T-helper 2 cell (primary cell): ENCODE measurements around the gene CNKSR2.

Source experiments
- DNase-seq, 5 experiments: peaks; one replicate each; pipeline versions ENCODE4 v3.0.0 to v3.0.0-alpha.2; 2012 to 2022
- total RNA-seq, 2 donors: gene quantifications; one replicate each; lab custom pipeline; 2026; lab: John Stamatoyannopoulos, UW

The CNKSR2 gene
- total RNA-seq = 10.6 to 21.5 reads per million in 2 donors

DNA sequence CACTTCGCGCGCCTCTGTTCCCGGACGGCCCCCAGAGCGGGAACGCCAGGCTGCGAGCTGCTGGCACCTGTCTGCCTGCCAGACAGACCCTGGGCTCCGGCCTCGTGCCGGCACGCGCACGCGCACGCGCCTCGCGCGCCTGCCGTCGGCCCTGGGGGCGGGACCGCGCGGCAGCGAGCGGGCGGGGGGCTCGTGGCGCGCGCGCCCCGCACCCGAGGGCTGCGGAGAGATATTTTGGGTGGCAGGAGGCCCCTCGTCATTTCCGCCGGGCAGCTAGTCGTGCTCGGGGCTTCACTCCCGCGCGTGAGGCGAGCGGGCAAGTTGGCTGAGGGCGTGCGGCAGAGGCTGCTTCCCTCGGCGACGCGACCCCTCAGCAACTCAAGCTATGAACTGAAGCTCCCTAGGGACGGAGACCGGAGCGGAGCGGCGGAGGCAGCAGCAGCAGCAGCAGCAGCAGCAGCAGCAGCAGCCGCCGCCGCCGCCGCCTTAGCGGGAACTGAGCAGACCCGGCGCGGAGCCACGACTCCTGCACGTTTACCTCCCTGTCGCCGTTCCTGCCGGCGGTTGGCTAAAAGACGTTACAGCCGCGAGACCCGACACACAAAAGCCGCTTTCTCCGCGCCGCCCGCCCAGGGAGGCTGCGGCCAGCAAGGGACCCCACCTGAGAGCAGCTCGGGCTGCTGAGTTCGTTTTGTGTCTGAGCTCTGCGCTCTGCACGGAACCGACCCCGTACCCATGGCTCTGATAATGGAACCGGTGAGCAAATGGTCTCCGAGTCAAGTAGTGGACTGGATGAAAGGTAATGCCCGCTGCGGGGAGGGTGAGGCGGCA lies at the start of gene CNKSR2:
CNKSR2 (plus strand) TSS at position 256 of the 831 bp plus-strand sequence; CDS start at position 736, 480 bp downstream.
- DNase-seq = peak; percentile 39 to 86 (median 51)

DNA sequence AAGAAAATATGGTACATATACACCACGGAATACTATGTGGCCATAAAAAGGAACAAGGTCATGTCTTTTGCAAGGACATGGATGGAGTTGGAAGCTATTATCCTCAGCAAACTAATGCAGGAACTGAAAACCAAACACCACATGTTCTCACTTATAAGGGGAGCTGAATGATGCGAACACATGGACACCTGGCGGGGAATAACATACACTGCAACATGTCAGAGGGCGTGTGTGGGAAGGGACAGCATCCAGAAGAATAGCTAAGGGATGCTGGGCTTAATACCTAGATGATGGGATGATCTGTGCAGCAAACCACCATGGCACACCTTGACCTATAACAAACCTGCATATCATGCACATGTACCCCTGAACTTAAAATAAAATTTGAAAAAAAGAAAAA lies 19.5 kb upstream of the CNKSR2 start:
- no peak for DNase-seq

DNA sequence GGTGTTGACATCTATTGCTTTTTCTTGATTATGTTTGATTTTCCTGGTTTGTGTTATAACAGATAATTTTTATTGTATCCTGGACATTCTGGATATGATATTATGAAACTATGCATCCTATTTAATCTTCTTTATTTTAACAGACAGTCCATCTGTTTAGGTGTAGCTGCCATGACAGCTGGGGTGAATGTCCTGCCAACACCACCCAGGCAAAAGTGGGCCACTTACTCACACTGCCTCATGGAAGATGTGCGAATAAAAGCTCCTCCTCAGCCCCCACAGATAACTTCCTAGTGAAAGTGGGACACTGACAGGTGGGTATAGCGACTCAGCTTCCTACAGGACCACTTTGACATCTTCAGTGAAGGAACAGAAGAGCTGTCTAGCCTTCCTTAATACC lies 18.4 kb upstream of the CNKSR2 start:
- no peak for DNase-seq

DNA sequence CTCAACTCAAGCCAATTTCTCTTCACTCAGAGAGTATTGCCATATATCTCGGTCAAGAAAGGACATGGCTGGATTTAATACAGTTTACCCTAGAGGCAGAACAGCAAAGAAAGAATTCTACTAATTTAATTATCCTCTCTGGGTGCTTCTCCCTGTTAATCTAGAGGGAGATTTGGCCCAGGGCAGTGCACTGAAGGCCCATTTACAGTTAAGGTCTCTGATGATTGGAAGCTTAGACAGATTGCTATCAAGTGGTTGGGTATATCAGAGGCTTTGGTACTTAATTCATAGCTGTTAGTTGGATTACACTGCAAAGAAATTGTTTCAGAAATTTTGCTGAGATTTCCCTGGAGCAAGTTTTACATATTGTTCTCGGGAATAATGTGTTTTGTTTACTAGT lies 4.6 kb upstream of the CNKSR2 start:
- DNase-seq = no peak

DNA sequence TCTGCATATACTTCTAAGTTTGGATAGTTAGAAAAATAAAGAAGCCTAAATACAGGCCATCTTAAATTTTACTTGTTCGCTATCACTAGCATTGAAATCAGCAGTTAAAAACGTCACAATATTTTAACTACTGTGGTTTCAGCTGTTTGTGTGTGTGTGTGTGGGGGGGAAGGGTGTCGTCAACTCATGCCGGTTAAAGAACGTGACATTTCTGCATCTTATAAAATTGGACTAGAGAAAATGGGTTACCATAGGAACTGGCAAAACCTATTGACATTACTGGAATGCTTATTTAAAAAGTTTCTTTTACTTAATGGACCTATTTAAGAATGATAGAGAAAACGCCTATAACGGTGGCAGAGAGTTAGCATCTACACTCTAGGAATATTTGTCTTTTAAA lies 1.2 kb upstream of the CNKSR2 start:
- peak in 1 of 5 experiments; percentile 51 for DNase-seq

DNA sequence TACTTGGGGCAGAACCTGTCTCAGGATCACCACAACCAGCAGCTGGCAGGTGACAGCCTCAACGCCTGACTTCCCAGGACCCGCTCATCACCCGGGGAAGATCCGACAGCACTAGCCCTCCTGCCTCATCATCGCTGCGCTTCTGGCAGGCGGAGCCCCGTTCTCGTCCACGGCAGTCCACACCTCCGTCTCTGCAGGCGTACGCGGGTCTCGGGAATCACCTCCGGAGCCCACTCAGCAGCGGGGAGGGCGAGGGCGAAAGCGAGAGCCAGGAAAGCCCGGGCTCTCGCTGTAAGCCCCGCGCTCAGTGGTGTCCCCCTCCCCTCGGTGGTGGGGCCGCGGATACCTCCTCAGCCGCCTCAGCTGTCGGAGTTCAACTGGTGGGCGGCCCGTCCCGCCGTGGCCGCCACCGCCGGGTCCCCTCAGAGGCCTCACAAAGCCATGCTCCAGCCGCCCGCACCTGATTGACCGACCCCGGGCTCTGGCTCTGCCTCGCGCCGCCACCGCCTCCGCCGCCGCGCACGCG lies 518 bp upstream of the CNKSR2 start:
- DNase-seq = peak in 3 of 5 experiments; percentile 0 to 45 (median 11)

DNA sequence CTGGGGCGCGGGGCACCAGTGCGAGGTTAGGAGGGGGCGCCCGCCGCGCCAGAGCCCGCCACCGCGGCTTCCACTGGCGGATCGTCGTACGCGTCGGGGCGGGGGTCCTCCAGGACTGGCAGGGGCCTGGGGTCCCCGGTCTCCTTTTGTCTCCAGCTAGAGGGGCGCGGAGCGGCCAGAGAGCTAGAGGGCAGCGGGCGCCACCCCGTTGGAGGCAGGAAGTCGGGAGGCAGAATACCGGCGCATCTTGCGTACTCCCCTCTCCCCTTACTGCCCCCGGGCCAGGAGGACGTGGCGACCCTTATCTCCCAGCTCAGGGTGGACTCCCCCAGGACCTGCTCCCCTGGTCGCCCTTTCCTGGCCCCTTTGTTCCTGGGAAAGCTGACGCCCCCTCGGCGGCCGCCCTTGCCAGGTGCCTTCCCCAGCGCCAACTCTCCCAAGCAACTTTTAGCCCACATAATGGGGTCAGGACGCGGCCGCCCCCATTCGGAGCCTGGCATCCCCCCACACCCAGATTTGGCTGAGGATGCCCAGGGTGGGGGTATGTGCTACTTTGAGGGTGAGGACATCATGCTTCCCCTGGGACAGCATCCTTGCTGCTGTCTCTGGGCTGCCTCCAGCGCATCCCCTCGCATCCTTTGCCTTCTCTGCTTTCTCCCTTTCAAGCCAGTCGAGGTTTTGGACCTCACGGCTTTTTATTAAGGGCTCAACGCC lies 933 bp downstream of the CNKSR2 start:
- peak in 2 of 5 experiments; percentile 3 to 21 for DNase-seq

DNA sequence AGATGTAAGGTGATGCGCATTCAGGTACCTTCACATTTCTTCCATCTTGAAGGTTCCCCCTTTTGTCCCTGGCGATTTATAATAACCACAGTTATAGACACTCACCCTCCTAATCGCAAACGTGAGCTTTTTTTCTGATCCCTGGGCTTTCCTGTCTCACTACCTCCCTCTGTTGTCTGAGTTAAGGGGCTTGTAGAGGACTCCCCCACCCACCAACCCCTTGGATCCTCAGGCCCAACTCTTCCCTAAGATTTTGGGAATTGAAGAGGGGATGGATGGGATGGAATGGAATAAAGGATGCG lies 1.4 kb downstream of the CNKSR2 start:
- peak in 1 of 5 experiments; percentile 15 for DNase-seq

DNA sequence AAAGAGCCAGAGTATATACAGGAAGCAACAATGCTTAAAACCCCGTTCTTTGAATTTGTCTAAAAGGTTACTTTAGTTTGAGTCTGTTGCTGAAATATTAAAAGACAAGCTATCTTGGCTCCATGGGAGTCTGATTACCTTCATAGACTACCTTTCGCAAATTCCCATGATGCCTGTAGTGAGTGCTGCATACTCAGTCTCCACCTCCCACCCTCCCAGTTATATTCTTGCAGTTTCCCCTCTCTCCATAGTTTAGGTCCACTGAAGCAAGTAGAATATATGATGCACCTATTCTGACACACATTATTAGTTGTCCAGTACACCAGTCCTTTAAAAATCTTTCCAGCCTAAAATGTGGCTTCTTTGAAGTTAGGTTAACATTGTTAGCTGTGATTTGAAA lies 2.4 kb downstream of the CNKSR2 start:
- DNase-seq = no peak

DNA sequence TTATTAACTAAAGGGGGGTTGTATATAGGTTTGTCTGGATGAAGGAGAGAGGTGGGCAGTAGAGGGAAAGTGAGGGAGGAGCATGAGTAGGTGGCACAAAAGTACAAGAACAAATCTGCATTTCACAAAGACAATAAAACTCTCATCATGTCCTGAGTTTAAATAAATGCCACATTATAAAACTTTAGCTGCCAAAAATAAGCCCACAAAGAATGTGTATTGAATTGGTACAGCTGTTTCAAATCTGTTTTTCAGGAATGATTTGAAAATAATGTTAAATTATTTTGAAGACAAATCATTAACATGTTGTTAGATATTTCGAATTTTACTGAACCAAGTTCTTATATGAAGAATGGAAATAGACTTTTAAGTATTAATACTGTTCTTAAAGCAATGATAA lies 5.8 kb downstream of the CNKSR2 start:
- DNase-seq = no peak

DNA sequence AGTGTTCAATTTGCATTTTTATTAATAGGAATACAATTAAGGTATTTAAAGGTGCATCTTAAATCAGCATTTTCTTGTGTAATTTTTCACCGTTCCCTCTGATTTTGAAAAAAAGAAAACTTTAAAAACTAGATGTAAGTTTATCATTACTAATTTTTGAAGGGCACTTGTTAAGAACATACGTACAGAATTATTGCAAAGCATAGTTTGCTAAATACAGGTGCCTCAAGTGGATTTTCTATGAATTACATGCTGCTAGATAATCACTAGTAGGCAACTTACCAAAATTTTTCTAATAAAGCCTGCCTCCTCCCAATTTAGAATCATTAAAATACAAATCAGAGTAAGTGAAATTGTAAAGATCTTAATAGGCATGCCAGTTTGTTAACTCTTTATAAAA lies 8.5 kb downstream of the CNKSR2 start:
- DNase-seq = peak in 1 of 5 experiments; percentile 21

DNA sequence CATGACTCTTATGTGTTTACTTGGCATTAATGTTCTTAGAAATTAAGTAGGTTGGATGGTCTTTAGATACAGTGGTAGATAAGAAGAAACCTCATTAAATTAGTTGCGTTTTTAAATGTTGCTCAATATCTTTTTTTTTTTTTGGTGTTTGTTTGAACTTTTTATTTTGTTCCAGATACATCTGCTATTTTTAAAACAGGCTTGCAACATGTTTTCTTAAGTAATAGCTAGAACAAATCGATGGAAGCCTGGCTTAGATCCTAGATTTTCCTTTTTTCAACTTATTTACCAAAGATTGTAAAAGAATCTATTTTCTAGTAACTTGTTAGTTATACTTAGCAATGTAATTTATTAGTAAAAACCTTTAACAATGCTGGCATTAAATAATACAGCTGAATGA lies 9.3 kb downstream of the CNKSR2 start:
- DNase-seq = no peak

DNA sequence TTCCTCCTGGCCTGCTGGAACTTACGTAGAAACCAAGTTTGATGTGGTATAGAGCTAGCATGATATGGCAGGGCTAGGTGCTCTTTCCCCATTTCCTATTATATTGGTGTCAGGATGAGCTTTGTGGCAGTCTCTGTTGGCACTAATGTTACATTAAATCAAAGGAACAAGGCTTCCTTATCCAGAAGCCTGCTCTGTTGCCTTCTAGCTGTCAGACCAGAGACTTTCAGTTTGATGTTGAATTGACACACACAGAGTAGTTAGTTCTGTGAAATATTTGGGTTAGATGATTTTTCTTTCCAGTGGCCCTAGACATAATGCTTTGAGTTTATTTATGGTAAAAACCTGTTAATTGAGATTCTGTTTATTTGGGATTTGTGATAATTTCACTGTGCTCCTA lies 10.0 kb downstream of the CNKSR2 start:
- peak in 1 of 5 experiments; percentile 2 for DNase-seq

DNA sequence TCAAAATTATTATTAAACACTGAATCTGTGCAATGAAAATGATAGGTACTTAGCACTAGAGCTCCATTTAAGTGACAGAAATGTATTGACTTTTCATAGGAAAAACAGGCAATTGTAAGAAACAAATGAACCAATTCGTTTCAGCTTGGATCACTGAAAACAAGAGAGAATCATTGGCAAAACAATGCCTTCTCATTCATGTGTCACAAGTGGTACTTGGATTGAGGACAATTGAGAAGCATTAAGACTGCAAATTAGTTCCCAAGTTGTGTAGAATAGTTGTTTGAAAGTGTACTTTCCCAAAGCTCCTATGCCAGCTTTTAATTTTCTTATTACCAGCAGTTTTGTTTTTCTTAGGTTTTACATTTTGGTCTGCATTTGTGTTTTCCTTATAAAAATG lies 20.6 kb downstream of the CNKSR2 start:
- DNase-seq = no peak

DNA sequence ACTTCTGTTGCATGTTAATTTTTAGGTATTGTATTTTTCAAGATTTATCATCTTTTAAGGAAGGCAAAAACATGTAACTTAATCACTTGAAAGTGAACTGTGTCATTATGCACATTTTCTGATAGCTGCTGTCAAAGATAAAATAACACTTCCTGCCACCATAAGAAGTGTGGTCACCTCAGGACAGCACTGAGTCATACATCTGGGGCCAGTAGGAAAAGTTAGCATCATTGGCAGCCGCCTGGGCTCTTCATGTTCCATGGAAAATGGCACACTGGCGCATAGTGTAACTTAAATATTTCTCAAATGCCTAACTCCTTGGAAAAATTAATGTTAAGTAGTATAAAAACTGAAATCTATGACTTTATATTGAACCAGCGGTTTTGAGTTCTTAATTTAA lies 24.2 kb downstream of the CNKSR2 start:
- DNase-seq = peak in 1 of 5 experiments; percentile 46

DNA sequence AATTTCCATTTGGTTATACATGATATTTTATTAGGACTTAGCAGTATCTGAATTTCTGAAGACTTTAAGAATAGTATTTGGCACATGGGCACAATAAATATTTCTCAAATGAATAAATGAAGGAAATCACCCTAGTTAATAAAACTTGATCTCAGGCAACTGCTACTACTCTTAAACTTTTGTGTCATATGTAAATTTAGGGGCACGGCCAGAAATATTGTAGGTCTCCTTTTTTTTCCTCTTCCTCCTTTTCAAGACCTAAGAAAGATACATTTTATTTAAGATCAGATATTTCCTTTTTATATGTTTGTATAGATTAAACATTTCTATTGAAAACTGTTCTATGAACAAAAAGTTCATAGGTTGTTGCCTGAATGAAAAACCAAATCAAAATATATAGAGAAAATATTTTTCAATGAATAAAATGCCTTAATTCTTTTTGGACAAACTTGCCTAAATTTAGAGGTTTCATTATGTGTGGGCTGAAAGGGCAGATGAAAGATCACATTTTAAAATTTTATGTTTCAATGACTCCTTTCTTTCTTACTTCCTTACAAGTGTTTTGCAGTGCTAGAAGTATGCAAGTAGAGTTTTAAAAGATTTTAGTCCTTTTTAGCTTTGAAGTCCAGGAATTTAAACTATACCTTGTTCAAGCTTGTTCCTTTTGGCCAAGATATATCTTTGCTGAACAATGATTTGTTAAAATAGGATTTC lies 26.3 kb downstream of the CNKSR2 start:
- DNase-seq = no peak

DNA sequence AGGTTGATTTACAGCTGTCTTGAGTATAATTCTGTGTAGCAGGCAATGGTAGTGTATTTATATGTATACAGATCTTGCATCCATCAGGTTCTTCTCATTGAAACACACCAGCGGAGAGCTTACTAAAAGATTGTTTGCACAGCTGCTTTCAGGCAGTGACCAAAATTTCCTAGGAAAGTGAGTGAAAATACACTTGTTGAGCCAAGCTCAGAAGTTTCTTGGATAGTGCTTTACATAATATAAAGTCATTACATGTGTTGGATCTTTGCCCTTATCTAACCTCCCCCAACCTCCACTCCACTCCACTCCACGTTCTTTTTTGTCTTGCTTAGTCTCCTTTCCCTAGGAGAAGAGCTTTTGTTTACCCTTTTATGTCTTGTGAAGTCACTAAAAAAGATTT lies 34.1 kb downstream of the CNKSR2 start:
- DNase-seq = no peak

DNA sequence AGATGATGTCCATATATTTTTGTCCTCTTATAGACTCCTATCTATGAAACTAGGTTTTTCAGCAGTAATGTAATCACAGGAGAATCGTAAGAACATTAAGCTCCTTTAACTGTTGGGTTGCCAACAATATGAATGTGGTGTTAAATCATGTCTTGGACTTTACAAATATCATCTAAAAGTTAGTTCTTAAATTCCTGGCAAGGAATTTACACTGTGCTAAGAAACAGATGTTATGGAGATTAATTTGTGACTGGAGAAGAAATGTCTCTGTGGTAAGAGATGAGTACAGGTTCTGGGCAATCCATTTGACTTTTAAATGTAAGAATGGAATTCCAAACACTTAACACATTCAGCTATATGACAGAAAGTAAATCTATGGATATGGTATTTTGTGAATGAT lies 34.6 kb downstream of the CNKSR2 start:
- no peak for DNase-seq

DNA sequence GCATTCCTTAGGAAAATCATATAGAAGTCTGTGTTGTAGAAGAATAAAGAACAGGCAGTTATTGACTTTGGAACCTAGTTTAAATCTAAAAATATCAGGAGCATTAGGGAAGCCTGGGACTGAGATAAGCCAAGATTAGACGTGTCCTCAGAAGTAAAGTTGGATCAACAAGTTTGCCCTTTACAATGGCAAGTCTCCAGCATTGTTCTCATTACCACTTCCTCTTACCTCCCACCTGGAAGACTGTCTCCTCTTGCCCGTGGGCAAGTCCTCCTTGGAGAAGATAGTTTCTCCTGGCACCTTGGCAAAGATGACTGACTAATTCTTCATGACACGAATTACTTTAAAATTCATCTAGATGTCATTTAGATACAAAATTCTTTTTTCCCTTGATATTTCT lies 37.8 kb downstream of the CNKSR2 start:
- DNase-seq = no peak

DNA sequence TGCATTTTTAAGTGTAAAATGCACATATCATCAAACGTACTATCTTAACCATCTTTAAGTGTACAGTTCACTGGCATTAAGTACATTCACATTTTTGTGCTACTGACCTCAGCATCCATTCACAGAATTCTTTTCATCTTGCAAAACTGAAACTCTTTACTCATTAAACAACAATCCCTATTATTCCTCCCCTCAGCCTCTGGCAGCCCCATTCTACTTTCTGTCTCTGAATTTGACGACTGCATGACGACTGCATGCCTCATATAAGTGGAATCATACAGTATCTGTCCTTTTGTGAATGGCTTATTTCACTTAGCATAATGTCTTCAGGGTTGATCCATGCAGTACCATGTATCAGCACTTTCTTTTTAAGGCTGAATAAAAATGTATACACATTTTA lies 38.7 kb downstream of the CNKSR2 start:
- no peak for DNase-seq

DNA sequence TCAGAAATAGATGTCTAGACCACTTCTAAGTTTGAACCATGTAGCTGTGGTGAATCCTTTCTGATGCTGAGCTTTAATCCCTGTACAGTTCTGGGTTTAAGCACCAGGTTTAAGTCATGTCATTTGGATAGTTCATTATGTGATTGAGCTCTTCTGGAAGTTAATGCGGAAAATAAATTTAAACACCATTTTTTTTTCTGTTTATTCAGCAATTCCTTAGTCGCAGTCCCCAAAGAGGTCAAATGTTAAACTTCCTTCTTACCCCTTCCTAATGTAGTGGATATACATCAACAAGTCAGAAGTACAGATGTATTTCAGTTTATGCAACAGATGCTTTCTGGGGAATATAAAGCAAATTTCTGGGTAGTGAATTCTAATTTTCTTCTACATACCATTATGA lies 52.9 kb downstream of the CNKSR2 start:
- DNase-seq = no peak

DNA sequence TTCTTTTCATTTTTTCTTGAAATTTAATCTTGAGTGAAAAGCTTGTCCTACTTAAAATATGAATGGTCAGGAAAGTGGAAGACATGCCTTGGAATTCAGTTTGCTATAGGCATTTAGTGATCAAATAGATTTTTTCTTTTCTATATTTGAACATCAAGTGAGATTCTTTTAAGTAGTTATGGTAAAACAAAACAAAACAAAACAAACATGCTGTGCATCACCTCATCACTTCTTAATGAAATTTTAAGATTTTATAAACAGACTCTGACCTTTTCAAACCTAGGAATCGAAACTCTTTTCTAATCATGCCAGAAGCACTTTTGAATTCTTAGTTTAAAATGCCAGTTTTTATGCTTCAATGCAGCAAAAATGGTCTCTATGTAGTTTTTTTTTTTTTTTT lies 62.8 kb downstream of the CNKSR2 start:
- DNase-seq = no peak

DNA sequence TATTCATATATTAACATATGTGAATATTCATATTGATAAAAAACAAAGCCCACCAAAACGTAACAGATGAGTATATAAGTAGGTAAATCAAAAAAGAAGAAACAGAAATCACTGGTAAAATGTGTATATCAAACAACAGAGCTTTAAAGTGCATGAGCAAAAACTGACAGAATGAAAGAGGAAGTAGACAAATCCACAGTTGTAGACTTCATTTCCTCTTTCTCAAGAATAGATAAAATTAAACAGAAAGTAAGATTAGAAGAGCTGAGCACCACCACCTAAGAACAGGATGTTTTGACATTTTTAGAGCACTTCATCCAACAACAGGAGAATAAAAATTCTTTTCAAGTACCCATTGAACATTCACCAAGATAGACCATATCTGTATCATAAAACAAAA lies 64.6 kb downstream of the CNKSR2 start:
- peak in 1 of 5 experiments; percentile 79 for DNase-seq
